K562 (cell line): ENCODE results near the gene DENND1A.

Experiments used
- CREB1 ChIP-seq, 2 experiments: sonication (generic) in 1 of 2; formaldehyde crosslinking in 1 of 2; IDR thresholded peaks; 2 replicates each; pipeline versions ENCODE4 v1.6.1 to v1.8.0; 2012 to 2022; ENCODE audit warnings: inconsistent platforms in 1 of 2, mild to moderate bottlenecking in 1 of 2, missing genetic modification reagents in 1 of 2, moderate library complexity in 1 of 2
- ELF4 ChIP-seq: fragments of 450-650 bp; formaldehyde crosslinking; IDR thresholded peaks from 2 replicates; pipeline ENCODE4 v1.4.0; 2022; ENCODE audit warnings: missing genetic modification characterization
- EP300 ChIP-seq: IDR thresholded peaks from 2 replicates; pipeline ENCODE4 v1.6.1; 2012; ENCODE audit warnings: low read length, improper control_type of control experiment
- EZH2 ChIP-seq: IDR thresholded peaks from 2 replicates; pipeline ENCODE4 v1.6.1; 2012; ENCODE audit warnings: low read depth, mild to moderate bottlenecking, inconsistent platforms, low read length, borderline replicate concordance
- MEF2D ChIP-seq: conservative IDR thresholded peaks from 2 replicates; pipeline ENCODE4 v1.6.1; 2016; ENCODE audit warnings: low read depth, missing genetic modification characterization, missing compliant biosample characterization
- SP1 ChIP-seq: sonication (generic); formaldehyde crosslinking; IDR thresholded peaks from 2 replicates; pipeline ENCODE4 v1.8.1; 2022; ENCODE audit warnings: mild to moderate bottlenecking, missing genetic modification reagents
- TSC22D4 ChIP-seq: fragments of 450-650 bp; IDR thresholded peaks from 2 replicates; pipeline ENCODE4 v1.6.1; 2016; ENCODE audit warnings: missing genetic modification characterization, missing biosample characterization, control low read depth
- TF ChIP-seq, protein P1 (sequence below): IDR thresholded peaks from 3 replicates; pipeline ENCODE4 v1.6.1; 2011; ENCODE audit warnings: borderline replicate concordance, mild to moderate bottlenecking; ENCODE audit not compliant: insufficient read length, insufficient read depth
- TF ChIP-seq, protein P2 (sequence below), 3 experiments: IDR thresholded peaks in 2 of 3; conservative IDR thresholded peaks in 1 of 3; 2 replicates each; pipeline ENCODE4 v1.5.1; 2011 to 2012; ENCODE audit warnings: low read length in 3 of 3, mild to moderate bottlenecking in 3 of 3, control low read depth in 2 of 3, improper control_type of control experiment in 1 of 3, inconsistent platforms in 1 of 3, low read depth in 1 of 3, mixed read lengths in 1 of 3, moderate library complexity in 1 of 3; ENCODE audit not compliant: insufficient read depth in 2 of 3

DNA sequence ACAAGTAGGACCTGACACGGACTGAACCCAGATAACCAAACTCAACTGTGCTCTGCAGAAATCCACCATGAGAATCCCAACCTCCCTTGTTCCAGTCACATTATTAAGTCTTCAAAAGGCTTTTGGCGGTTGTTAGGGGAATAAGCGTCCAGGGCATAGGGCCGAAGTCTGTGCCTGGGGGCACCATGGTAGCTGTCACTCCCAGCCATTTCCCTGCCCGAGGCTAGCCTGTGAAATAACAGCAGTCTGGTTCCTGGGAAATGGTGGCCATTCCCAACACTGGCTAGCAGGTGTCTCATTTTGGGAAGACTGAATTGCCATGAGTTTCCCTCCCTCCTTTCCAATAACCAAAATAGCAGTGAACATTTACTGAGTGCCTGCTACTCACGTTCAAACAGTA lies 451.8 kb downstream of the DENND1A start:
- TF ChIP-seq MEF2D (tag) (no peak), SP1 (CRISPR knock-in tag) (no peak), EZH2 (no peak), EP300 (no peak), TSC22D4 (tag) (no peak), ELF4 (CRISPR knock-in tag) (no peak), CREB1 (IDR thresholded peaks at IDR 0.05) (no peak), CREB1 (CRISPR knock-in tag; IDR thresholded peaks at IDR 0.05) (no peak)
- TF ChIP-seq, protein P1, sequence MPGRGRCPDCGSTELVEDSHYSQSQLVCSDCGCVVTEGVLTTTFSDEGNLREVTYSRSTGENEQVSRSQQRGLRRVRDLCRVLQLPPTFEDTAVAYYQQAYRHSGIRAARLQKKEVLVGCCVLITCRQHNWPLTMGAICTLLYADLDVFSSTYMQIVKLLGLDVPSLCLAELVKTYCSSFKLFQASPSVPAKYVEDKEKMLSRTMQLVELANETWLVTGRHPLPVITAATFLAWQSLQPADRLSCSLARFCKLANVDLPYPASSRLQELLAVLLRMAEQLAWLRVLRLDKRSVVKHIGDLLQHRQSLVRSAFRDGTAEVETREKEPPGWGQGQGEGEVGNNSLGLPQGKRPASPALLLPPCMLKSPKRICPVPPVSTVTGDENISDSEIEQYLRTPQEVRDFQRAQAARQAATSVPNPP, result no peak
- TF ChIP-seq, protein P2, sequence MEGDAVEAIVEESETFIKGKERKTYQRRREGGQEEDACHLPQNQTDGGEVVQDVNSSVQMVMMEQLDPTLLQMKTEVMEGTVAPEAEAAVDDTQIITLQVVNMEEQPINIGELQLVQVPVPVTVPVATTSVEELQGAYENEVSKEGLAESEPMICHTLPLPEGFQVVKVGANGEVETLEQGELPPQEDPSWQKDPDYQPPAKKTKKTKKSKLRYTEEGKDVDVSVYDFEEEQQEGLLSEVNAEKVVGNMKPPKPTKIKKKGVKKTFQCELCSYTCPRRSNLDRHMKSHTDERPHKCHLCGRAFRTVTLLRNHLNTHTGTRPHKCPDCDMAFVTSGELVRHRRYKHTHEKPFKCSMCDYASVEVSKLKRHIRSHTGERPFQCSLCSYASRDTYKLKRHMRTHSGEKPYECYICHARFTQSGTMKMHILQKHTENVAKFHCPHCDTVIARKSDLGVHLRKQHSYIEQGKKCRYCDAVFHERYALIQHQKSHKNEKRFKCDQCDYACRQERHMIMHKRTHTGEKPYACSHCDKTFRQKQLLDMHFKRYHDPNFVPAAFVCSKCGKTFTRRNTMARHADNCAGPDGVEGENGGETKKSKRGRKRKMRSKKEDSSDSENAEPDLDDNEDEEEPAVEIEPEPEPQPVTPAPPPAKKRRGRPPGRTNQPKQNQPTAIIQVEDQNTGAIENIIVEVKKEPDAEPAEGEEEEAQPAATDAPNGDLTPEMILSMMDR (IDR thresholded peaks at IDR 0.05 in 2 of 3, conservative IDR thresholded peaks at IDR 0.05 in 1 of 3; ENCODE audit: insufficient read depth in 2 of 3, low read depth in 1 of 3, low read length in 3 of 3), result no peak
